GM13976 (cell line): ENCODE results near the gene GLO1.

Experiments
- DNase-seq: peaks from one replicate; pipeline ENCODE4 v3.0.0; 2012; ENCODE audit warnings: low spot score
- in situ Hi-C: fragments of 300-500 bp; cut with MboI; formaldehyde crosslinking; loops from one replicate; pipeline ENCODE4 v1.12.0; 2022; ENCODE audit warnings: low sequenced_read_pairs, mixed read lengths, inconsistent platforms; ENCODE audit not compliant: unreplicated experiment
- TF ChIP-seq, protein P1 (sequence below): IDR thresholded peaks from 2 replicates; pipeline ENCODE4 v1.5.1; 2012; ENCODE audit warnings: borderline replicate concordance, mild to moderate bottlenecking; ENCODE audit not compliant: insufficient read depth; ENCODE audit errors: extremely low read depth, missing control alignments, control extremely low read depth

GLO1 gene

DNA sequence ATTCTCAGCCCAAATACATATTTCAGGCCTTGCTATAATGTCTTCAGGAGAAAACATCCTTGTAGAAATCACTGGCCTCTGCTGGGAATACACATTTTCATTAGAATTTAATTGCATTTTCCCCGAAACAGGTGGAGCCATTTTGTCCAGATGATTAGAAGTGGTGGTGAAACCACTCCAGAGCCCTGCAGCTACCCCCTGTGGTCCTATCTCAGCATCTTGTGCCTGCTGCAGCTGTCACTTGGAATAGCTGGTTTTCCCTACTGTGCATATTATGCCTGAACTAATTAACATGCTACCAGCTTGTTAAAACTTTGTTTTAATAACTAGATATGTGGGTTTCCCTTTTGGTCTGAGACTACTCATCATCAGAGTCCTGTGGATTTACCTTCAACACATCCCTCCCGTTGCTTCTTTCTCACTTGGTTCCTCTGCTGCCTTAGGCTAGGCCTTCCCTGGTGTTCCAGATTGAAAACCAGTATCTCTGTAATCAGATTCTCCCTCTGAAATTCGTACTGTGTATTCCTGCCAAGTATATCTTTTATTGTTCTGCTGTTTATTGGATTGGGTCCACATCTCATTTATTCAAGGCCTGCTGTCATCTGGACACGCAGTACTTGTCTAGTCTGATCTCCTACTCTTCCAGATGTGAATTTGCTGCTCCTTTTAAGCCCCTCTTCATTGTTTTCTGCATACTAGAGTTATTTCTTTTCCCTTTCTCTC lies 27.4 kb upstream of the GLO1 start:
- in situ Hi-C loops = no loop called here
- DNase-seq = no peak

DNA sequence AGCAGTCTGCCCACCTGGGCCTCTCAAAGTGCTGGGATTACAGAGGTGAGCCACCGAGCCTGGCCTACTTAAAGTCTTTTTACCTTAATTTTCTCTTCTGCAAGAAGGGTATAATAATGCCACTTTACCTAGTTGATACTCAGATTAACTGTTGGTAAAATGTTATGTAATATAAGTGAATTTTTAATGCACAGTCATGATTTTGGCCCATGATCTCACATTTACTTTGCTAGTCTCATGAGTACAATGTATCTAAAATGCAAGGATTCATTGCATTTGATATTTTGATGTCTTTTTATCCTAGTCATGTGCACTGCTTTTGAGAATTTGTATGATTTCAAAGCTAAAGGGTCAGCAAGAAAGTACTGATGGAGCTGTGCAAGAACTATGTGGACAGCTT lies 25.3 kb upstream of the GLO1 start:
- in situ Hi-C loops = no loop called here
- no peak for DNase-seq
- TF ChIP-seq, protein P1, sequence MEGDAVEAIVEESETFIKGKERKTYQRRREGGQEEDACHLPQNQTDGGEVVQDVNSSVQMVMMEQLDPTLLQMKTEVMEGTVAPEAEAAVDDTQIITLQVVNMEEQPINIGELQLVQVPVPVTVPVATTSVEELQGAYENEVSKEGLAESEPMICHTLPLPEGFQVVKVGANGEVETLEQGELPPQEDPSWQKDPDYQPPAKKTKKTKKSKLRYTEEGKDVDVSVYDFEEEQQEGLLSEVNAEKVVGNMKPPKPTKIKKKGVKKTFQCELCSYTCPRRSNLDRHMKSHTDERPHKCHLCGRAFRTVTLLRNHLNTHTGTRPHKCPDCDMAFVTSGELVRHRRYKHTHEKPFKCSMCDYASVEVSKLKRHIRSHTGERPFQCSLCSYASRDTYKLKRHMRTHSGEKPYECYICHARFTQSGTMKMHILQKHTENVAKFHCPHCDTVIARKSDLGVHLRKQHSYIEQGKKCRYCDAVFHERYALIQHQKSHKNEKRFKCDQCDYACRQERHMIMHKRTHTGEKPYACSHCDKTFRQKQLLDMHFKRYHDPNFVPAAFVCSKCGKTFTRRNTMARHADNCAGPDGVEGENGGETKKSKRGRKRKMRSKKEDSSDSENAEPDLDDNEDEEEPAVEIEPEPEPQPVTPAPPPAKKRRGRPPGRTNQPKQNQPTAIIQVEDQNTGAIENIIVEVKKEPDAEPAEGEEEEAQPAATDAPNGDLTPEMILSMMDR = no peak

More for the DNA sequence above, 27.4 kb upstream of the GLO1 start:
- TF ChIP-seq, protein P1 = no peak

DNA sequence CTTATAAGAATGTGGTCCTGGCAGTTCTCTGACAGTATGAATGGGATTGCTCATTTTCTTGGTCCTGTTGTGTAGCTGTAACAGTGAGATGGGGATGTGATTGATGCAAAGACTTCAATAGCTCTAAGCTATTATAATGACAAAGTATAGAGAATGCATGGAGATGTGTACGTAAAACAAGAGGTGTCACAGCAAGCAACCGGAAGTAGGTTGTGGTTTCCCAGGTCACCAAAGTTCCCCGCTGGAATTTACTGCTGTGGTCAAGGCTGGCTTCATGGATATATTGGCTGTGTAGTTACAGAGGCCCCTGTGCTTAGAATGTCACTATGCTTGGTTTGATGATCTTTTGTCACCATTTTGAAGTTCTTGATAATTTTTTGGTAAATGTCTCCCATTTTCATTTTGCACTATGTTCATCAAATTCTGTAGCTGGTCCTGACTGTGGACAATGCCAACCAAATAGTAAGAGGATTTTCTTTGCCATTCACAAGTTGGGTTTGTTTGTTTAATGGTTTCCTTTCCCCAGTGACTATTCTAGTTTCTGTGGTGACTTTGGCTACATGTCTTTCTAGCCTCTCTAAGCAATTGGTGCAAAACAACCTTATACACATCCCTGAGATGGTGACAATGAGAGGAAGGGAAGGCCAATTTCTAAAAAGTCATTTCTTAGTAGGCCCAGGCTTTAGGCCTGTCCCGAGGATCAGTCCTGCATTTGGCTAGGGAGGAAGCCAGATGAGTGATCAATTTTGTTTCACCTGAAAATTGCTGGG lies 22.7 kb upstream of the GLO1 start:
- DNase-seq = no peak
- TF ChIP-seq, protein P1 = no peak
- in situ Hi-C loops = no loop called here

DNA sequence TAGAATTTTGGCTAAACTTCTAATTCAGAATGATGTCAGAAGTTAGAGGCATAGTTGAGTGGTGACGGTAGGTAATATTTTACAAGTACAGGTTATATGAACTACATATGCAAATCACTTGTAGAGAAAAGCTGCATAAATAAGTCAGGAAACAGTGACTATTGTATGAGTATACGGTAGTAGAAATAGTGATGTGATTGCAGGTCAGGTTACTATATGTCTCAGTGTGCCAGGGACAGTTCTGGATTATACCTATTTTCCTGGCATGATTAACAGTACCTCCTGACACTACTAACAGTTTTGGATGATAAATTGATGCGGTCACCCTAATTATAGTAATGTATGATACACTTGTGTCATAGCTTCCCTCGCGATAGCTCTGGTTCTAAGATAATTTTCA lies 21.4 kb upstream of the GLO1 start:
- in situ Hi-C loops = no loop called here
- DNase-seq = no peak
- TF ChIP-seq, protein P1 = no peak

DNA sequence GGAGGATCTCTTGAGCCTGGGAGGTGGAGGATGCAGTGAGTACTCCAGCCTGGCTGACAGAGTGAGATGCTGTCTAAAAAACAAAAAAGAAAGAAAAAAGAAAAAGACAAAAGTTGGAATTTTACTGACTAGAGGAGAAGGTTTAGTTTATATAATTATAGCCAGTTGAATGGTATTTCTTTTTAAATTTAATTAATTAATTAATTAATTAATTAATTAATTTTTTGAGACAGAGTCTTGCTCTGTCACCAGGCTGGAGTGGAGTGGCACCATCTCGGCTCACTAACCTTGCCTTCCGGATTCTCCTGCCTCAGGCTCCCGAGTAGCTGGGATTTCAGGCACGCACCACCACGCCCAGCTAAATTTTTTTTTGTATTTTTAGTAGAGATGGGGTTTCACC lies 20.8 kb upstream of the GLO1 start:
- TF ChIP-seq, protein P1 = no peak
- in situ Hi-C loops = no loop called here

DNA sequence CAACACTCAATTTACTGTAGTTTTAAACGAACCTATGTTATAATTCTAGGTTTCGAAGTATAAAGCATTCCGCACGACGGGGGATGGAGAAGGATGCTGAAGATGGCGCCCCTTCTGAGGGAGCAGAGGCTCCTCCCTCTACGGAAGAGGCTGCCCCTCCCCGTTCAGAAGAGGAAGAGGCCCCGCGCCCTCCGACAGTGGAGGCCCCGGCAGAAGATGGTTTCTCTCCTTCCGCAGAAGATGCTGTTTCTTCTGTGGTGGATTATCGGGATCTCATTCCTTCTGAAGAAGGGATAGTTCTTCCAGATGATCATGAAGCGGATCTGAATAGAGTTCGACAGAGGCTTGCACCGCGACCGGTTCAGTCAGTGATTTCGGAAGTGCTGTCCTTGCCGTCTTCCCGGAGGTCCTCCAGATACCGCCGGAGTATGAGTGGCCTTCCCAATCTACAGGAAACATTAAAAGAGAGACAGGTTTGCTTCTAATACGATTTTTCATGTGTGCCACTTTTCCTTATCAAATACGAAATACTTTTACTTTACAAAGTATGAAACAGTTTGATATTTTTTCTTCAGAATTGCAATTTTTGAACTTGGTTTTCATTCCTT lies 19.9 kb upstream of the GLO1 start:
- TF ChIP-seq, protein P1 = no peak
- in situ Hi-C loops = no loop called here
- no peak for DNase-seq

More for the DNA sequence above, 20.8 kb upstream of the GLO1 start:
- no peak for DNase-seq
